ENCODE results near the gene GPR152. TPM values are rescaled to one million over a fixed set of nuclear protein-coding genes. Genes with fewer than 3 reads are reported as not detected.

The GPR152 gene
- total RNA-seq, 1 donor from 2014 or later = not detected

DNA sequence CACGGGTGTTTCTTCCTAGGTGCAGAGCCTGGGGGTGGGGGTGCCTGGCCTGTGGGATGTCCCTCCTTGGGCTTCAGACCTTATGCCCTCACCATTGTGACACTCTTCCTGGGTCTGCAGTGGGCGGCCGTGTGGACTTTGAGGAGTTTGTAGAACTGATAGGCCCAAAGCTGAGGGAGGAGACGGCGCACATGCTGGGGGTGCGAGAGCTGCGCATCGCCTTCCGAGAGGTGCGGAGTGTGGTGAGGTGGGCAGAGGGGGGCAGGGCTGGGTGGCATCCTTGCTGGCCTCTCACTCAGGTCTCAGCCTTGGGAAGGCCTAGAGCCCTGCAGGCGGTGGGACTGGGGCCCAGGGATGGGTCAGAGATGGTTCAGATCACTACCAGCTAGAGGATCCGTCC lies 4.9 kb upstream of the GPR152 start:
- H3K27me3 ChIP-seq = no peaks in the 10 kb centered on the region
- no peak for DNase-seq (ENCODE audit: extremely low spot score in 2 of 2)
- TF ChIP-seq POLR2AphosphoS5 (IDR thresholded peaks at IDR 0.05; ENCODE audit: insufficient read depth in 1 of 2, low read depth in 1 of 2) = no peak
- TF ChIP-seq, protein P1, sequence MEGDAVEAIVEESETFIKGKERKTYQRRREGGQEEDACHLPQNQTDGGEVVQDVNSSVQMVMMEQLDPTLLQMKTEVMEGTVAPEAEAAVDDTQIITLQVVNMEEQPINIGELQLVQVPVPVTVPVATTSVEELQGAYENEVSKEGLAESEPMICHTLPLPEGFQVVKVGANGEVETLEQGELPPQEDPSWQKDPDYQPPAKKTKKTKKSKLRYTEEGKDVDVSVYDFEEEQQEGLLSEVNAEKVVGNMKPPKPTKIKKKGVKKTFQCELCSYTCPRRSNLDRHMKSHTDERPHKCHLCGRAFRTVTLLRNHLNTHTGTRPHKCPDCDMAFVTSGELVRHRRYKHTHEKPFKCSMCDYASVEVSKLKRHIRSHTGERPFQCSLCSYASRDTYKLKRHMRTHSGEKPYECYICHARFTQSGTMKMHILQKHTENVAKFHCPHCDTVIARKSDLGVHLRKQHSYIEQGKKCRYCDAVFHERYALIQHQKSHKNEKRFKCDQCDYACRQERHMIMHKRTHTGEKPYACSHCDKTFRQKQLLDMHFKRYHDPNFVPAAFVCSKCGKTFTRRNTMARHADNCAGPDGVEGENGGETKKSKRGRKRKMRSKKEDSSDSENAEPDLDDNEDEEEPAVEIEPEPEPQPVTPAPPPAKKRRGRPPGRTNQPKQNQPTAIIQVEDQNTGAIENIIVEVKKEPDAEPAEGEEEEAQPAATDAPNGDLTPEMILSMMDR (IDR thresholded peaks at IDR 0.05) = no peak
- no peak for TF ChIP-seq POLR2A (IDR thresholded peaks at IDR 0.05)
- H3K36me3 ChIP-seq = no peaks in the 10 kb centered on the region
- no peak overlapping the region for H3K27ac ChIP-seq
- no peak overlapping the region for H3K4me3 ChIP-seq
- intact Hi-C loops (cut with DNase I) = no loop called here
- no peaks in the 10 kb centered on the region for H3K9me3 ChIP-seq
- peaks cover 3% of the 10 kb centered on the region for H3K4me1 ChIP-seq

- H3K9me3 ChIP-seq = no peaks in the 10 kb centered on the region
- DNase-seq (ENCODE audit: extremely low spot score in 2 of 2) = no peak
These were observed 3.7 kb upstream of the GPR152 start for GRCh38 chr11:67456068-67456705.

DNA sequence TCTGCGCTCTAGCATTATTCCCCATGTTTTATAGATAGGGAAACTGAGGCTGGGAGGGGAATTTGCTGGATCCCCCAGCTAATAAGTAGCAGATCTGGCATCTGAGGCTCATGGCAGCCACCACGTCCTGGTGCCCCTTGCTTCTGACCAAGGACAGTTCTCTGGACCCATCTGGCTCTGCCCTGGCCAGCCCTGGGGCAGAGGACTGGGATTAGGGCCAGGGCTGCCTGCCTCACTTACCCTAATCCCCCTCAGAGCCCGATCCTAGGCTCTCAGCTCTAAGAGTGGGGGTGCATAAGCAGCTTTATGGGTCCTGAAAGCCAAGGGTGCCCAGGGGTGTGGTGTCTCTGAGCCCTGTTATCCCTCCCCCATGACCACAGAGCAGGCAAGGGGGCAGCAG lies 2.5 kb upstream of the GPR152 start, which contains the start of gene CABP4:
TSS of gene CABP4 (plus strand) at position 301 of the 400 bp plus-strand sequence. CDS start at position 371, 70 bp downstream.
- TF ChIP-seq POLR2A (IDR thresholded peaks at IDR 0.05) = no peak
- TF ChIP-seq POLR2AphosphoS5 (IDR thresholded peaks at IDR 0.05; ENCODE audit: insufficient read depth in 1 of 2, low read depth in 1 of 2) = no peak
- TF ChIP-seq, protein P1 (IDR thresholded peaks at IDR 0.05) = no peak
- no peak for DNase-seq (ENCODE audit: extremely low spot score in 2 of 2)
- Histone ChIP-seq H3K27me3 (no peaks in the 10 kb centered on the region), H3K4me3 (no peak within 1 kb of the TSS), H3K36me3 (no peaks in the 10 kb centered on the region), H3K4me1 (peaks cover 6% of the 10 kb centered on the region), H3K9me3 (no peaks in the 10 kb centered on the region), H3K27ac (no peak within 1 kb of the TSS)
- intact Hi-C loops (cut with DNase I) = no loop called here

More at GRCh38 chr11:67456068-67456705, 3.7 kb upstream of the GPR152 start:
- H3K36me3 ChIP-seq = no peaks in the 10 kb centered on the region
- H3K27ac ChIP-seq = no peak overlapping the region
- TF ChIP-seq, protein P1 (IDR thresholded peaks at IDR 0.05) = no peak
- TF ChIP-seq POLR2AphosphoS5 (IDR thresholded peaks at IDR 0.05; ENCODE audit: insufficient read depth in 1 of 2, low read depth in 1 of 2) = no peak
- TF ChIP-seq POLR2A (IDR thresholded peaks at IDR 0.05) = no peak
- H3K4me1 ChIP-seq = peaks cover 6% of the 10 kb centered on the region
- intact Hi-C loops (cut with DNase I) = no loop called here
- no peaks in the 10 kb centered on the region for H3K27me3 ChIP-seq
- H3K4me3 ChIP-seq = no peak overlapping the region

DNA sequence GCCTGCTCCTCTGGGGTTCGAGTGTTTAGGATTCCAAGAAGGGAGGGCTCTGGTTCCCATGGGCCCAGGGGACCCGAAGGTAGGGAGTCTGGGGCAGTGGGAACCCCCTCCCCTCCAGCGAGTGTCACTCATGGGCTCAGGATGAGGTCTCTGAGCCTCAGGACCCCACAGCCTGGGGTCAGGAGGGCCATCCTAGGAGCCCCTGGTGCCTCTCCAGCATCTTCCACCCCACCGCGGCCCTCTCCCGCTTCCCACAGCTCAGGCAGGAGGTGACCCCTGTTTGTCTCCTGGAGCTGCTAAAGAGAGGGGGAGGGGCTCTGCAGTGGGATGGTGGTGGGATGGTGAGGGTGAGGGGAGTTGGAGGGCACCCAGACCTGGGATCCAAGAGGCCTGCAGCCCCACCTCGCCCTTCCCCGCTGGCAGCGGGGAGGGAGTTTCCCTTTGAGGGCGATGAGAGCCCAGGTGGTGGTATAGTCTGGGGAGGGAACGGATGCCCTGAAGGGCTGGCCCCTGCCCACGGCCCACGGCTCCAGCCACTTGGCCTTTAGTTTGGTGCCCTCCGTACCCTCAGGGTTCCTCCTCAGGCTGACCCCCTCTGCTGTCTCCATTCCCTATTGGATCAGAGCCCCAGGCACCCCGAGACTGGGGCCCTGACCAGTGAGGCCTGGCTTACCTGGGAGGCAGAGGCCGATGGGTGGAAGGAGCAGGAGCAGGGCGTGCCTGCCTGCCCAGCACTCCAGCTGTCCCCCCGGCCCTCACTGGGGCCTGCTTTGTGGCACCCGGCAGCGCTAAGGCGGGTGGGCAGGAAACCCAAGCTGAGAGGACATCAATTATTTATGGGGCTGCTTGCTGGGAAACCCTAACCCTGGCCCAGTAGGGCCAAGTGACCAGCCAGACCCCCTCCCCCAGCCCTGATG lies 1.5 kb upstream of the GPR152 start:
- TF ChIP-seq POLR2A (IDR thresholded peaks at IDR 0.05) = no peak
- no peak for TF ChIP-seq POLR2AphosphoS5 (IDR thresholded peaks at IDR 0.05; ENCODE audit: insufficient read depth in 1 of 2, low read depth in 1 of 2)
- TF ChIP-seq, protein P1 (IDR thresholded peaks at IDR 0.05) = no peak
- Histone ChIP-seq H3K27me3 (no peaks in the 10 kb centered on the region), H3K27ac (no peak overlapping the region), H3K36me3 (no peaks in the 10 kb centered on the region), H3K9me3 (no peaks in the 10 kb centered on the region), H3K4me1 (peaks cover 6% of the 10 kb centered on the region), H3K4me3 (no peak overlapping the region)
- intact Hi-C loops (cut with DNase I) = no loop called here
- DNase-seq (ENCODE audit: extremely low spot score in 2 of 2) = no peak

All from vagina (tissue), 2 donors.